IMR-90 (cell line): ENCODE measurements around the gene NFYC. TPM values are rescaled to one million over a fixed set of nuclear protein-coding genes. Genes with fewer than 3 reads are reported as not detected.

Source experiments
- ATAC-seq: fragments of 200-7000 bp; cut with Tn5 transposase; 2 replicates; pipeline ENCODE4 v1.9.1; 2020; ENCODE audit warnings: low read depth, mild to moderate bottlenecking, moderate library complexity
- BruUV-seq: library from RNA; stranded (reverse); fragments of 400-500 nt; replicated peaks from 2 replicates; lab custom pipeline; 2021; lab: Mats Ljungman, UMichigan
- CTCF ChIA-PET: fragments of 300-600 bp; formaldehyde crosslinking; extraction: SDS; loops from one replicate; lab custom pipeline; 2021; ENCODE audit warnings: antibody characterized with exemption; lab: Yijun Ruan, JAX
- POLR2A ChIA-PET: fragments of 300-600 bp; sonication (Branson Sonifier 250); formaldehyde crosslinking; loops from one replicate; lab custom pipeline; 2022; ENCODE audit warnings: antibody characterized with exemption; ENCODE audit not compliant: unreplicated experiment; lab: Charles Lee
- DNase-seq: peaks from one replicate; pipeline ENCODE4 v3.0.0; 2013
- H2AFZ ChIP-seq: replicated peaks from 2 replicates; pipeline ENCODE3; 2013; ENCODE audit warnings: low read length, mild to moderate bottlenecking; ENCODE audit not compliant: poor library complexity
- H2AK5ac ChIP-seq: 2 replicates; pipeline ENCODE4 v1.6.1; 2013; ENCODE audit warnings: low read depth, low read length, inconsistent platforms
- H2AK9ac ChIP-seq: replicated peaks from 2 replicates; pipeline ENCODE3; 2013; ENCODE audit warnings: mild to moderate bottlenecking, low read depth, low read length, moderate library complexity; ENCODE audit not compliant: poor library complexity
- H2BK120ac ChIP-seq: 2 replicates; pipeline ENCODE4 v1.6.1; 2013; ENCODE audit warnings: low read depth, low read length, inconsistent platforms
- H2BK15ac ChIP-seq: 3 replicates; pipeline ENCODE4 v1.6.1; 2013; ENCODE audit warnings: low read depth, low read length, inconsistent platforms
- H2BK20ac ChIP-seq: 2 replicates; pipeline ENCODE4 v1.6.1; 2013; ENCODE audit warnings: low read depth, mild to moderate bottlenecking, inconsistent platforms, low read length, moderate library complexity
- H2BK5ac ChIP-seq: 2 replicates; pipeline ENCODE4 v1.6.1; 2013; ENCODE audit warnings: mild to moderate bottlenecking, low read depth, low read length, inconsistent platforms; ENCODE audit not compliant: poor library complexity, severe bottlenecking
- H3K14ac ChIP-seq: replicated peaks from 2 replicates; pipeline ENCODE4 v1.6.1; 2013; ENCODE audit warnings: low read depth, low read length, inconsistent platforms
- H3K18ac ChIP-seq: 2 replicates; pipeline ENCODE4 v1.6.1; 2013; ENCODE audit warnings: low read depth, low read length, control low read depth
- H3K23ac ChIP-seq: 2 replicates; pipeline ENCODE4 v1.6.1; 2013; ENCODE audit warnings: low read depth, low read length, inconsistent platforms
- H3K27ac ChIP-seq: 2 replicates; pipeline ENCODE4 v1.5.1; 2013; ENCODE audit warnings: mild to moderate bottlenecking, control low read depth, low read length; ENCODE audit not compliant: insufficient read depth
- H3K27me3 ChIP-seq: 2 replicates; pipeline ENCODE4 v1.6.1; 2013; ENCODE audit warnings: low read length; ENCODE audit not compliant: control insufficient read depth, insufficient read depth
- H3K36me3 ChIP-seq: 2 replicates; pipeline ENCODE4 v1.6.1; 2013; ENCODE audit warnings: low read length, mixed read lengths; ENCODE audit not compliant: control insufficient read depth, insufficient read depth
- H3K4ac ChIP-seq: 2 replicates; pipeline ENCODE4 v1.6.1; 2013; ENCODE audit warnings: low read depth, low read length, inconsistent platforms
- H3K4me1 ChIP-seq: 2 replicates; pipeline ENCODE4 v1.6.1; 2013; ENCODE audit warnings: low read length, mixed read lengths; ENCODE audit not compliant: control insufficient read depth, insufficient read depth
- H3K4me2 ChIP-seq: 2 replicates; pipeline ENCODE4 v1.6.1; 2013; ENCODE audit warnings: low read depth, mild to moderate bottlenecking, control low read depth, low read length, moderate library complexity
- H3K4me3 ChIP-seq: 2 replicates; pipeline ENCODE4 v1.5.1; 2013; ENCODE audit warnings: low read depth, mild to moderate bottlenecking, control low read depth, low read length, moderate library complexity; ENCODE audit not compliant: insufficient read depth
- H3K56ac ChIP-seq: 2 replicates; pipeline ENCODE4 v1.6.1; 2013; ENCODE audit warnings: low read length, inconsistent platforms; ENCODE audit not compliant: insufficient read depth; ENCODE audit errors: extremely low read depth
- H3K79me1 ChIP-seq, 2 experiments: 2 replicates each; pipeline ENCODE4 v1.6.1; 2013; ENCODE audit warnings: low read length in 2 of 2, inconsistent platforms in 1 of 2, low read depth in 1 of 2
- H3K9ac ChIP-seq: 2 replicates; pipeline ENCODE4 v1.6.1; 2013; ENCODE audit warnings: low read depth, low read length, control low read depth
- H3K9me1 ChIP-seq: 2 replicates; pipeline ENCODE4 v1.6.1; 2013; ENCODE audit warnings: low read length, inconsistent platforms; ENCODE audit not compliant: insufficient read depth
- H3K9me3 ChIP-seq: 2 replicates; pipeline ENCODE4 v1.6.1; 2013; ENCODE audit warnings: low read length; ENCODE audit not compliant: control insufficient read depth, insufficient read depth
- H4K20me1 ChIP-seq: 2 replicates; pipeline ENCODE4 v1.6.1; 2013; ENCODE audit warnings: low read length, inconsistent platforms; ENCODE audit not compliant: insufficient read depth
- H4K5ac ChIP-seq: 2 replicates; pipeline ENCODE4 v1.6.1; 2013; ENCODE audit warnings: mild to moderate bottlenecking, low read depth, low read length, control low read depth
- H4K8ac ChIP-seq, 2 experiments: 2 replicates each; pipeline ENCODE4 v1.6.1; 2013; ENCODE audit warnings: low read depth in 2 of 2, low read length in 2 of 2, control low read depth in 1 of 2, inconsistent platforms in 1 of 2
- H4K91ac ChIP-seq: 2 replicates; pipeline ENCODE4 v1.6.1; 2013; ENCODE audit warnings: low read depth, low read length, inconsistent platforms; ENCODE audit not compliant: insufficient read depth
- CHD1 ChIP-seq: IDR thresholded peaks from 2 replicates; pipeline ENCODE4 v1.6.1; 2012; ENCODE audit warnings: low read depth, low read length, improper control_type of control experiment
- SMC3 ChIP-seq: fragments of 150-350 bp; IDR thresholded peaks from 2 replicates; pipeline ENCODE4 v1.6.1; 2016; ENCODE audit warnings: low read depth, mild to moderate bottlenecking, antibody characterized with exemption, low read length, moderate library complexity
- WGBS, 2 experiments: methylation state at CpG; one replicate each; pipeline versions ENCODE4 v1.1.5 to v1.1.7; 2013; ENCODE audit warnings: missing lambda C conversion rate in 2 of 2; ENCODE audit not compliant: insufficient read length in 1 of 2; ENCODE audit errors: extremely low coverage in 2 of 2; 5-methylcytosine and 5-hydroxymethylcytosine counted together
- dilution Hi-C: fragments of 300-500 bp; cut with HindIII; formaldehyde crosslinking; loops from one replicate; pipeline ENCODE4 v1.14.3; 2018; ENCODE audit warnings: low sequenced_read_pairs; ENCODE audit not compliant: unreplicated experiment
- in situ Hi-C: fragments of 300-500 bp; cut with MboI; formaldehyde crosslinking; loops from 3 replicates; pipeline ENCODE4 v1.14.3; 2019; ENCODE audit warnings: low sequenced_read_pairs, inconsistent platforms, mixed read lengths
- intact Hi-C: fragments of 100-400 bp; cut with micrococcal nuclease; formaldehyde crosslinking; loops from 2 replicates; pipeline ENCODE4 v1.10.0; 2022
- polyA plus RNA-seq, 3 experiments: library from polyadenylated mRNA; depleted of rRNA; stranded (reverse); fragments of >200 nt; gene quantifications; 2 replicates each; pipeline ENCODE4 v1.2.3, GENCODE V29; 2012; ENCODE audit warnings: low replicate concordance in 1 of 3
- total RNA-seq: library from RNA; depleted of rRNA; stranded (reverse); fragments of >200 nt; gene quantifications from 2 replicates; pipeline ENCODE4 v1.2.3, GENCODE V29; 2012
- TF ChIP-seq, protein P1 (sequence below): fragments of 150-350 bp; IDR thresholded peaks from 2 replicates; pipeline ENCODE4 v1.6.1; 2017; ENCODE audit warnings: mild to moderate bottlenecking, antibody characterized with exemption, low read length, low read depth

NFYC gene
- total and polyA plus RNA-seq, 2 of the 4 experiments (the other 2 are of a cell fraction), result 45.2 to 62.2 TPM

- Histone ChIP-seq H3K4me3 (no peak overlapping the region), H3K9ac (no peak overlapping the region), H3K4me1 (no peaks in the 10 kb centered on the region; the same call in 1 of the 2 replicates), H4K91ac (no peak overlapping the region), H3K56ac (no peak overlapping the region), H2AK9ac (no peak overlapping the region), H2BK120ac (no peak overlapping the region), H3K4ac (no peak overlapping the region), H2BK15ac (no peak overlapping the region), H3K9me1 (no peaks in the 10 kb centered on the region; the same call in 1 of the 2 replicates), H3K23ac (no peak overlapping the region), H3K18ac (no peak overlapping the region), H3K79me1 (no peaks in the 10 kb centered on the region), H4K20me1 (no peaks in the 10 kb centered on the region), H3K14ac (no peak overlapping the region), H2BK20ac (no peak overlapping the region), H3K4me2 (no peak overlapping the region), H4K5ac (no peak overlapping the region), H4K8ac (no peak overlapping the region), H3K27ac (no peak overlapping the region), H3K9me3 (no peaks in the 10 kb centered on the region), H3K27me3 (peaks cover 32% of the 10 kb centered on the region), H2AK5ac (no peak overlapping the region), H2BK5ac (no peak overlapping the region), H2AFZ (no peak overlapping the region), H3K36me3 (no peaks in the 10 kb centered on the region)
- TF ChIP-seq SMC3 (no peak), CHD1 (no peak)
- TF ChIP-seq, protein P1, sequence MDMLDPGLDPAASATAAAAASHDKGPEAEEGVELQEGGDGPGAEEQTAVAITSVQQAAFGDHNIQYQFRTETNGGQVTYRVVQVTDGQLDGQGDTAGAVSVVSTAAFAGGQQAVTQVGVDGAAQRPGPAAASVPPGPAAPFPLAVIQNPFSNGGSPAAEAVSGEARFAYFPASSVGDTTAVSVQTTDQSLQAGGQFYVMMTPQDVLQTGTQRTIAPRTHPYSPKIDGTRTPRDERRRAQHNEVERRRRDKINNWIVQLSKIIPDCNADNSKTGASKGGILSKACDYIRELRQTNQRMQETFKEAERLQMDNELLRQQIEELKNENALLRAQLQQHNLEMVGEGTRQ, result no peak
- no peak for ATAC-seq
- in situ Hi-C loops (no loop called here), dilution Hi-C loops (no loop called here), intact Hi-C loops (loop anchor here (10.0 kb wide), 1 partner anchor 129 kb away; the partner anchor contains the start of gene ZNF684)
- no peak for DNase-seq
- CTCF ChIA-PET, result no interaction called here
- 60% methylated on average over 1 of the region's 8 CpGs; no CpG with 5 or more reads in 1 of the 2 experiments for WGBS, 2 experiments
- POLR2A ChIA-PET, result no interaction called here
- BruUV-seq, result no TSS peak
Observed at GRCh38 chr1:40663324-40664166, 28.0 kb upstream of the NFYC start.
